GM18508 (cell line): Measurements from ENCODE around the gene SLAMF9.

Experiments
- ATAC-seq: cut with Tn5 transposase; IDR thresholded peaks from one replicate; pipeline ENCODE4 v1.9.1; 2021; ENCODE audit warnings: moderate number of reproducible peaks; ENCODE audit not compliant: insufficient read depth, unreplicated experiment

SLAMF9 gene

GRCh38 chr1:159923203-159924024 is 30.6 kb downstream of the SLAMF9 start:
- ATAC-seq: no peak

DNA sequence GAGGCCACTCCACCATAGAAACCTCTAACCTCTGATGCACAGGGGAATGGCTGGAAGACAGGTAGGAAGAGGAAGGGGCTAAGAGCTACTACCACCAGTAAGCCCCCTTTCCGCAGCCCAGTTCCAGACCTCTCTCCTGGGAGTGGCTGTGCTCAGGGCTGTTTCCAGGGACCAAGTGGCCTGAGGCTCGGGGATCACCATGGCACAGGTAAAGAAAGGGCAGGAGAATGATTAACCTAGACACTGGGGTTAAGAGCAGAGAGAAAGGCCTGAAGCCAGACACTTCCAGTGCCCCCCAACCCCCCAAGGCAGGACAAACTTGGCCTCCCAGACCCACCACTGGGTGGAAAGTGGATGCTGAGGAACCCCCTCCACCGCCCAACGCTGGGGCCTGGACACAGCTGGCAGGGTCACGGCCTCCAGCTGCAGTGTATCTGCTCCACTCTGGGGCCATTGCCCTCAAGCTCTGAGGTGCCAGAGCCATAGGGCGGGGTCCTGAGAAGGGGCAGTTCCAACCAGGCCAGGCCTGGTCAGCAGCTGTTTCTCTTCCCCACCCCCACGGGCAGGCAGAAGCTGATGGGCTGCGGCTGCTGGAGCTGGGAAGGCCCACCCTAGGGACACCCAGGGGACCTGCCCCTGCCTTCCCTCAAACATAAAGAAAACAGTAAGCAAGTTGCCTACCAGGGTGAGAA is 31.4 kb downstream of the SLAMF9 start:
- ATAC-seq: no peak

DNA sequence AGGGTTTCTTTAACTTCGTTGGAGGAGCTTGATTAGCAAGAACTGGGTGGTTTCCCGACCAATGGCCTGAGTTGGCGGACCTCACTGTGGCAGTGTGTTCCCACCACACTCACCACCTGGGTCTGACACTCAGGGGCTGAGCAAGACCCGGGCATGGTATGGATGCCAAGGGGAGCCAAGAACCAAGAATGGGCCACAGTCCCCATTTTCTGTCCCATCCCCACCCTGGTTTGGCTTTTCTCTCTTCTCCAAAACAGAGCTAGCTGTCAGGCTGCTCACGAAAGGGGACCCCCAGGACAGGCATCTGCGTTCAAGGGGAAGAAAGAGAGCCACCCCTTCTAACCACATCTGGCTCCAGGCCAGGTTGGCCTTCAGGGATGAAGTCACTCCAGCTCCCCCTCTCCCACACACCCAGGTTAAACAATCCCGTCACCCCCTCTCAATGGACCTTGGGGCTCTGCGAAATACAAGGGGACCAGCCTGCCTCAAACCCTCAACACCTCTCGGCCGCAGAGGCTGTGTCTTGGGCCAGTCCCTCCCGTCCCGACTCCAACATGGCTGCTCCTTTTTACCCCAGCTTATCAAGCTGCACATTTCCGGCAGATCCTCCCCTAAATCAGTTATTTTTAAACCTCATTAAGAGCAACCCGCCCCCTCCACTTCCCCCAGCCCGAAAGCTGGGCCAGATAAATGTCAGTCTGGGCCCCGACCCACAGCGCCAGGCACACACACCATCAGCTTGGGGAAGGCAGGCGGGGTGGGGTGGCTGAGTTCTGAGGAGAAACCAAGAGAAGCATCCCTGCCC is 32.1 kb downstream of the SLAMF9 start:
- ATAC-seq: no peak

GRCh38 chr1:159921251-159921650 is 32.8 kb downstream of the SLAMF9 start:
- peak; percentile 31 for ATAC-seq

DNA sequence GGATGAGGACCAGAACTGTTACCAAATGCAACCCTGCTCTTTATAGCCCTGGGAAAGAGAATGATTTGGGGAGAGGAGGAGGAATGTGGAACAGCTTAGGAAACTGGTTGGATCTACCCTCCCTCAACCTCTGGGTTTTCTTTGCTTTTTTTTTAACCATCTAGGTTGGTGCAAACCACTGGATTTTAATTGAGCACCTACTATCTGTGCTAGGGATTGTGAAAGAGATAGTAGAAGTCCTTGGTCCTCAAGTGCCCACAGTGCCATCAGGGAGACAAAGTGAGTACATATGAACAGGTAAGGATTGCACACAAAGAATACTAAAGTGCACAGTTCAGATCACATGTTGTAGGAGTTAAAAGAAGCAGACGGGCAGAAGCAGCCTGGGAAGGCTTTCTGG is 33.4 kb downstream of the SLAMF9 start:
- no peak for ATAC-seq

GRCh38 chr1:159920202-159920601 is 33.8 kb downstream of the SLAMF9 start:
- ATAC-seq: no peak

GRCh38 chr1:159919236-159919865 is 34.7 kb downstream of the SLAMF9 start:
- ATAC-seq: no peak

GRCh38 chr1:159918352-159919200 is 35.5 kb downstream of the SLAMF9 start:
- no peak for ATAC-seq

DNA sequence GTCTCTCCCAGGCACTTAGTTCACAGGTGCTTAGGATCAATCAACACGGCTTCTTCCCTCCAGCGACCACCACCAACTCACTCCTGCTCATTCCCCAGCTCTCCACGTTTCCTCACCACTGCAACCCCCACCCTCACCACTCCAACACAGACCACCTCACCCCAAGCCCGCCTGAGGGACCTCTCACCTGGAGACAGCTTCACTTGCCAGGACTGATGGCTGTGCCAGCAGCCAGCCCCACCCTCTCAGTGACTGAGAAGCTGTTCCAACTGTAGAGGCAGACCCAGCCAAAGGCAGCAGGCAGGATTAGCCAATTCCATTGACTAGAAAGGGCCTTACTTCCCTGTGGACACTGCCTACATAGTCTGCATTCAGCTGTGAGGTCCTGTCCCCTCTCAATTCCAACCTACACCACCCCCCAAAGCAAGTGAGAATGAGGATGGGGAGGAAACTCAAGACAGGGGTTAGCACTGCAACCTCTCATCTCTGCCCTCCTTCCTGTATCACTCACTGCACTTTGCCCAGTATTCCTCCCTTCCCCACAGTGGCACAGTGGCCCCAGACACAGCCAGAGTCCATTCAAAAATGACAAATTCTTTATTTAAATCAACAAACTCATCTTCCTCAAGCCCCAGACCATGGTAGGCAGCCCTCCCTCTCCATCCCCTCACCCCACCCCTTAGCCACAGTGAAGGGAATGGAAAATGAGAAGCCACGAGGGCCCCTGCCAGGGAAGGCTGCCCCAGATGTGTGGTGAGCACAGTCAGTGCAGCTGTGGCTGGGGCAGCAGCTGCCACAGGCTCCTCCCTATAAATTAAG is 36.3 kb downstream of the SLAMF9 start:
- ATAC-seq: no peak

DNA sequence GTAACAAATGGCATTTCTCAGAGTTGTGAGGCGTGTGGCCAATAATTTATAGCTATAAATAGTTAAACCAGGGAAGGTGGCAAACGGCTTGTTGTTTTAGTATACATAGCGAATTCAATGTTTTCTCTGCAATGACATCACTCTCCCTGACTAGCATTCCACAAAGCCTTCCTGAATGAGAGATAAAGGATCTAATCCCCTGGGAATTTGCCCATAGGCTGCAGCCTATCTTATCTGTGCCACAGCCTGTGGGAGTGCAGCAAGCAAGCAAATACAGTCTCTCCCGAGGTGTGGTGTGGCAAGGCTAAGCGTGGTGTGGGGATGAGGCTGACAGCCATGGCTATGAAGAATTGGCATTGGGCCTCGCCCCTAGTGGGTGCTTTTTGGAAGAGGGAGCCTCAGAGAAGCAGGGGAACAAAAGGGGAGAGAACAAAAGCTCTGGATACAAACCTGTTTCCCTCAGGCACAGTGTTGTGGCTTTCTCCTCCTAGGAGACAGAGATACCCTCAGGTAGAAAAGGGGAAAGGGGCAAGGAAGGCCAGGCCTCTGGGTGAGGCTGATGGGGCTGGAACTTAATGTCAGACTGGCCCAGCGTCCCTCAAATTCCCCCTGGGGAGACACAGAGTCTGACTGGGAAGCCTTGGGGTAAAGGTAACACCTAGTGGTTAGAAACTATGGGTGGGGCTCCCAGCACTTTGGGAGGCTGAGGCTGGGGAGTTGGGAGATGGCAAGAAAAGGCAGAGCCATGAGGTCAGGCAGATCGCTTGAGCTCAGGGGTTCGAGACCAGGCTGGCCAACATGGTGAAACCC is 37.6 kb downstream of the SLAMF9 start:
- no peak for ATAC-seq

DNA sequence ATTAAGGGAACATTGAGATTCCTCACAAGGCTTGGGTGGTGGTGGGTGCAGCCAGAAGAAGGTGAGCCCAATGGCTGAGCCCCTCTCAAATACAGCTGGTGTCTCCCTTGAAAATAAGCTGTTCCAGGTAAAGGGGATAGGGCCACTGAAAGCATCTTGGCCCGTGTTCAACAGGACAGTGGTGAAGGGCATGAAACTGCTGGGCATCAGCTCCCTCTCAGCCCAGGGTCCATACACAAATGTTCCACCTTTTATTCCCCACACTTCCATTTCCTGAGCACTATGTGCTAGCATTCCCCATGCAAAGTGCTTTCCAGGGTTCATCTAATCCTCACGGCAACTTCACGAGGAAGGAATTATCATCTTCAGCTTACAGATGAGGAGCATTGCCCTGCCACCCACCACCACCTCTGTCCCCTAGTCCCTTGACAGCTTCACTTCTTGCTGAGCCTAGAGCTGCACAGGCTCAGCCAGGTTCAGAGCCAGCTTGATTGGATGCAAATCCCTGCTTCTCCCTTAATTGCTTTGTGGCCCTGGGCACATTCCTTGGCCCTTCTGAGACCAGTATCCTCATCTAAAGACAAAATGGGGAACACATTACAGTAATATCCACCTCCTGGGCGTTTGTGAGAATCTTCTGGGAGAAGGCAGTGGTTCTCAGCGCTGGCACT is 38.3 kb downstream of the SLAMF9 start:
- ATAC-seq: no peak

- no peak for ATAC-seq
These were observed 39.6 kb downstream of the SLAMF9 start for GRCh38 chr1:159914252-159915018.

DNA sequence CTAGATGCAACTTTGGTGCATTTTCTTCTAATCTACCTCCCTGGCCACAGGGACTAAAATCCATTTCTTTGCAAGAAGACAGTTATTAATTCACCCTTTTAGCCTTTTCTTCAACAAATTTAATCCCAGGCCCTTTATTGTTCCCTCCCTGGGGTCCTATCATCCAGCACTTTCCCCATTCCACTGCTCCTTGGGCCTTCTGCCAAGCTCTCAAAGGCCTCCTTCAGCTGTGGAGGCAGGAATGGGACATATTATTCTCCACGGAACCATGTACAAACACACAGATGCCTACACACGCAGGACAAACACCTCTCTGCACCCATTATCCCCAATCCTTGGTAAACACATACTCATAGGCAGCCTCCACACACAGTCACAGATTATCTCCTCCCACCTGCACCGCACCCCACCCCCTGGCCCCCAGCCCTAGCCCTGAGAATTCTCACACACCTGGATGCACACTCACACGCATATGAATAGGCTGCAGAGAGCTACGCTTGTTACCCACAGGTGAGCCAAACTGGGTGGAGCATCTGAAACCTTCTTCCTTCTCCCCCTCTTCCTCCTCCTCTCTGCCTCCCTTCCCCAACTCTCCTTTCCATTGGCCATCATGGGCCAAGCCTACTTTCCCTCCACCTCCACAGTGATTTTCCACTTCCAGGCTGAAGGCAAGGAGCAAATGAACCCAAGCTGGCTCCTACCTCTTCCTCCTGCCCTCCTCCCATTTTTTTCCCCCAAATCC is 40.4 kb downstream of the SLAMF9 start:
- ATAC-seq: no peak

DNA sequence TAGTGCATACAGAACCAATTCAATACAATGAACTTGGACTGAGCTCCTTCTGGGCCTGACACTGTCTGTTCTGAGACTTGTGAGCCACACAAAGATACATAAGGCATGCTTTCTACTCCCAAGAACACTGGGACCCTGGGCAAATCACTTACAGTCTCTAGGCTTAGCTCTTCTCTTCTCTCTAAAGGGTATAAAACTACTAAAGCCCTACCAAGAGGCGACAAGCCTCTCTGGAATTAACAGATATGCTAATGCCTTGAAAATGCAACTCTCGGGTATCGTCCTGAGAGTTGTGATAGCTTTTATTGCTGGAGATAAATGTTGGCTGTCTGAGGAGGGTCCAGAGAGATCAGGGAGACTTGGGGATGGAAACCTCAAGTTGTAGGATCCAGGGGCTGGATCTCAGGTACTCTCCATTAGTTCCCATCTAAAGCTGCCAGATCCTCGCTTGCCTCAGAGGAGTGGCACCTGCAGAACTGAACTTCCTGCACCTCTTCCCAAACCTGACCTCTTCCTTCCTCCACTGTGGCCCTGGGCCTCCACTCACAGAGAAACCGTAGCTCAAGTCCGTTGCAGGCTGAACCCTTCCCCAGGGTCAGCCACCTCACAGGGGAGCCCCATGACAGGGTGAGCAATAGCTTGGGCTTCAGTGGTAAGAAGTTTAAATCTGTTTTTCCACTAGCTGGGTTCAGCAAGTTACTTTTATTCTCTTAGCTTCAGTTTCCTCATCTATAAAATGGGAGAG is 42.5 kb downstream of the SLAMF9 start:
- ATAC-seq: no peak
